K562 (cell line): Measurements from ENCODE around the gene HEPACAM. TPM values are rescaled to one million over a fixed set of nuclear protein-coding genes. Genes with fewer than 3 reads are reported as not detected.

Source experiments
- ATAC-seq: fragments of 200-7000 bp; cut with Tn5 transposase; 3 replicates; pipeline ENCODE4 v1.9.1; 2020; ENCODE audit warnings: moderate library complexity
- BruUV-seq: library from RNA; stranded (reverse); fragments of 400-500 nt; replicated peaks from 2 replicates; lab custom pipeline; 2021; lab: Mats Ljungman, UMichigan
- CTCF ChIA-PET: fragments of 300-600 bp; formaldehyde crosslinking; extraction: SDS; loops from one replicate; lab custom pipeline; 2021; ENCODE audit warnings: low intra/inter-chr PET ratio; lab: Yijun Ruan, JAX
- POLR2A ChIA-PET: fragments of 300-600, 350-650 bp; sonication (Branson Sonifier 250); formaldehyde crosslinking; extraction: SDS; loops from one replicate; lab custom pipeline; 2021; ENCODE audit warnings: antibody characterized with exemption, inconsistent platforms; lab: Yijun Ruan, JAX
- DNase-seq, 4 experiments: peaks; one replicate each; pipeline versions ENCODE4 v3.0.0 to v3.0.0-alpha.2; 2011 to 2018; ENCODE audit warnings: low spot score in 3 of 4, mixed read lengths in 3 of 4; ENCODE audit errors: extremely low read depth in 1 of 4
- FAIRE-seq: peaks from 2 replicates; lab custom pipeline; 2011; peaks lifted over from hg19 to GRCh38; lab: Jason Lieb, UNC
- H2AFZ ChIP-seq: 2 replicates; pipeline ENCODE4 v1.6.0; 2011; ENCODE audit warnings: low read depth, low read length, control low read depth, inconsistent platforms
- H3K27ac ChIP-seq: fragments of 200-600 bp; 3 replicates; pipeline ENCODE4 v1.8.0; 2011; ENCODE audit warnings: low read depth, mild to moderate bottlenecking, control low read depth, inconsistent platforms, low read length, moderate library complexity, mixed read lengths; ENCODE audit errors: extremely low read depth
- H3K27me3 ChIP-seq, 2 experiments: fragments of 300-600 bp in 1 of 2; 2 replicates in 1 of 2; 3 replicates in 1 of 2; pipeline versions ENCODE4 v1.6.0 to v1.8.0; 2011; ENCODE audit warnings: inconsistent platforms in 2 of 2, low read length in 2 of 2, mild to moderate bottlenecking in 1 of 2, mixed read lengths in 1 of 2, moderate library complexity in 1 of 2; ENCODE audit not compliant: control insufficient read depth in 2 of 2, insufficient read depth in 2 of 2
- H3K36me3 ChIP-seq: fragments of 300-600 bp; 3 replicates; pipeline ENCODE4 v1.8.0; 2011; ENCODE audit warnings: mild to moderate bottlenecking, low read length, inconsistent platforms; ENCODE audit not compliant: control insufficient read depth, insufficient read depth
- H3K4me1 ChIP-seq, 2 experiments: fragments of 200-600 bp in 1 of 2; replicated peaks in 1 of 2; 2 replicates in 1 of 2; 3 replicates in 1 of 2; pipeline versions ENCODE4 v1.5.1 to v1.8.0; 2011; ENCODE audit warnings: inconsistent platforms in 2 of 2, low read length in 2 of 2, mild to moderate bottlenecking in 1 of 2, mixed read lengths in 1 of 2, moderate library complexity in 1 of 2; ENCODE audit not compliant: control insufficient read depth in 2 of 2, insufficient read depth in 2 of 2
- H3K4me2 ChIP-seq: 2 replicates; pipeline ENCODE4 v1.6.1; 2011; ENCODE audit warnings: low read length, control low read depth, inconsistent platforms, mixed read lengths; ENCODE audit not compliant: insufficient read depth
- H3K4me3 ChIP-seq: fragments of 200-600 bp; sonication (generic), shearing (Covaris generic); 2 replicates; pipeline ENCODE4 v1.5.1; 2016; ENCODE audit warnings: control low read depth, inconsistent platforms
- H3K79me2 ChIP-seq: fragments of 200-600 bp; 3 replicates; pipeline ENCODE4 v1.8.0; 2011; ENCODE audit warnings: low read length, inconsistent platforms; ENCODE audit not compliant: control insufficient read depth, insufficient read depth
- H3K9ac ChIP-seq, 2 experiments: 2 replicates each; pipeline versions ENCODE4 v1.6.0 to v1.6.1; 2011; ENCODE audit warnings: low read depth in 2 of 2, low read length in 2 of 2, control low read depth in 1 of 2, inconsistent platforms in 1 of 2, mild to moderate bottlenecking in 1 of 2, mixed read lengths in 1 of 2; ENCODE audit not compliant: insufficient read depth in 1 of 2
- H3K9me1 ChIP-seq: one replicate; pipeline ENCODE4 v1.6.0; 2011; ENCODE audit warnings: inconsistent platforms, mild to moderate bottlenecking, low read length, moderate library complexity; ENCODE audit not compliant: control insufficient read depth, insufficient read depth
- H3K9me3 ChIP-seq: replicated peaks from 2 replicates; pipeline ENCODE4 v1.5.1; 2011; ENCODE audit warnings: low read depth, low read length, inconsistent platforms; ENCODE audit not compliant: control insufficient read depth, insufficient read depth
- H4K20me1 ChIP-seq: replicated peaks from 2 replicates; pipeline ENCODE4 v1.6.1; 2011; ENCODE audit warnings: low read length, inconsistent platforms, mixed read lengths; ENCODE audit not compliant: control insufficient read depth, insufficient read depth
- BCL6 ChIP-seq: fragments of 250-450 bp; sonication (Bioruptor Pico); IDR thresholded peaks from 2 replicates; pipeline ENCODE4 v1.4.0; 2020
- CXXC5 ChIP-seq: fragments of 250-450 bp; sonication (Bioruptor Pico); IDR thresholded peaks from 2 replicates; pipeline ENCODE4 v1.8.0; 2022; ENCODE audit warnings: inconsistent platforms, mild to moderate bottlenecking, moderate library complexity
- GATAD2A ChIP-seq: fragments of 450-650 bp; IDR thresholded peaks from 2 replicates; pipeline ENCODE4 v1.6.1; 2017
- NFE2L1 ChIP-seq: fragments of 450-650 bp; IDR thresholded peaks from 2 replicates; pipeline ENCODE4 v1.6.1; 2016; ENCODE audit warnings: missing genetic modification characterization, low read depth, mild to moderate bottlenecking, missing compliant biosample characterization, moderate library complexity, borderline replicate concordance
- TCFL5 ChIP-seq: fragments of 250-450 bp; sonication (Bioruptor Pico); conservative IDR thresholded peaks from 2 replicates; pipeline ENCODE4 v1.6.1; 2021; ENCODE audit warnings: mild to moderate bottlenecking, moderate library complexity, matching md5 sums
- ZNF644 ChIP-seq: fragments of 200-800 bp; sonication (Bioruptor generic); IDR thresholded peaks from 2 replicates; pipeline ENCODE4 v1.6.1; 2016; ENCODE audit warnings: low read depth, missing genetic modification characterization, missing compliant biosample characterization
- WGBS: fragments of 100-300 bp; shearing (Covaris generic); methylation state at CpG from one replicate; pipeline ENCODE4 v1.1.6; 2016; ENCODE audit warnings: low coverage, mixed read lengths; ENCODE audit not compliant: insufficient coverage; ENCODE audit errors: missing lambda C conversion rate; 5-methylcytosine and 5-hydroxymethylcytosine counted together
- in situ Hi-C: fragments of 300-500 bp; cut with MboI; formaldehyde crosslinking; loops from 4 replicates; pipeline ENCODE4 v1.15.0; 2018; ENCODE audit warnings: inconsistent platforms, mixed read lengths
- intact Hi-C: fragments of 100-400 bp; cut with micrococcal nuclease; formaldehyde crosslinking; loops from 2 replicates; pipeline ENCODE4 v1.14.2; 2022
- polyA plus RNA-seq, 8 experiments: library from polyadenylated mRNA; depleted of rRNA in 4 of 8; stranded (reverse) in 5 of 8; unstranded in 3 of 8; fragments of >200 nt; fragmentation: Nextera tagmentation in 2 of 8; fragmentation: Illumina TruSeq in 1 of 8; extraction: Ambion mirVana in 2 of 8; extraction: Trizol in 1 of 8; gene quantifications; 2 replicates each; pipeline versions ENCODE4 v1.2.1 to v1.2.3, GENCODE V29; 2011 to 2014; ENCODE audit warnings: inconsistent platforms in 1 of 8, missing spikeins in 1 of 8
- total RNA-seq, 7 experiments: library from RNA; depleted of rRNA in 6 of 7; stranded (reverse); fragments of >200 nt in 6 of 7; fragmentation: Illumina TruSeq in 2 of 7; extraction: Trizol in 2 of 7; gene quantifications; 2 replicates each; pipeline versions ENCODE4 v1.2.1 to v1.2.3, GENCODE V29; 2011 to 2021; ENCODE audit warnings: low replicate concordance in 1 of 7
- TF ChIP-seq, protein P1 (sequence below): fragments of 250-450 bp; sonication (Bioruptor Pico); IDR thresholded peaks from 2 replicates; pipeline ENCODE4 v1.5.0; 2021; ENCODE audit warnings: mild to moderate bottlenecking, borderline replicate concordance
- TF ChIP-seq, protein P2 (sequence below): fragments of 250-450 bp; sonication (Bioruptor Pico); IDR thresholded peaks from 2 replicates; pipeline ENCODE4 v1.8.0; 2021; ENCODE audit warnings: moderate library complexity, mild to moderate bottlenecking, inconsistent platforms

Gene HEPACAM
- total and polyA plus RNA-seq, 9 of the 15 experiments (the other 6 are each of a cell fraction or from before 2014, with no cell fraction given), result not detected

- TF ChIP-seq, protein P1, sequence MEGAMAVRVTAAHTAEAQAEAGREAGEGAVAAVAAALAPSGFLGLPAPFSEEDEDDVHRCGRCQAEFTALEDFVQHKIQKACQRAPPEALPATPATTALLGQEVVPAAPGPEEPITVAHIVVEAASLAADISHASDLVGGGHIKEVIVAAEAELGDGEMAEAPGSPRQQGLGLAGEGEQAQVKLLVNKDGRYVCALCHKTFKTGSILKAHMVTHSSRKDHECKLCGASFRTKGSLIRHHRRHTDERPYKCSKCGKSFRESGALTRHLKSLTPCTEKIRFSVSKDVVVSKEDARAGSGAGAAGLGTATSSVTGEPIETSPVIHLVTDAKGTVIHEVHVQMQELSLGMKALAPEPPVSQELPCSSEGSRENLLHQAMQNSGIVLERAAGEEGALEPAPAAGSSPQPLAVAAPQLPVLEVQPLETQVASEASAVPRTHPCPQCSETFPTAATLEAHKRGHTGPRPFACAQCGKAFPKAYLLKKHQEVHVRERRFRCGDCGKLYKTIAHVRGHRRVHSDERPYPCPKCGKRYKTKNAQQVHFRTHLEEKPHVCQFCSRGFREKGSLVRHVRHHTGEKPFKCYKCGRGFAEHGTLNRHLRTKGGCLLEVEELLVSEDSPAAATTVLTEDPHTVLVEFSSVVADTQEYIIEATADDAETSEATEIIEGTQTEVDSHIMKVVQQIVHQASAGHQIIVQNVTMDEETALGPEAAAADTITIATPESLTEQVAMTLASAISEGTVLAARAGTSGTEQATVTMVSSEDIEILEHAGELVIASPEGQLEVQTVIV (CRISPR knock-in tag), result no peak
- TF ChIP-seq, protein P2, sequence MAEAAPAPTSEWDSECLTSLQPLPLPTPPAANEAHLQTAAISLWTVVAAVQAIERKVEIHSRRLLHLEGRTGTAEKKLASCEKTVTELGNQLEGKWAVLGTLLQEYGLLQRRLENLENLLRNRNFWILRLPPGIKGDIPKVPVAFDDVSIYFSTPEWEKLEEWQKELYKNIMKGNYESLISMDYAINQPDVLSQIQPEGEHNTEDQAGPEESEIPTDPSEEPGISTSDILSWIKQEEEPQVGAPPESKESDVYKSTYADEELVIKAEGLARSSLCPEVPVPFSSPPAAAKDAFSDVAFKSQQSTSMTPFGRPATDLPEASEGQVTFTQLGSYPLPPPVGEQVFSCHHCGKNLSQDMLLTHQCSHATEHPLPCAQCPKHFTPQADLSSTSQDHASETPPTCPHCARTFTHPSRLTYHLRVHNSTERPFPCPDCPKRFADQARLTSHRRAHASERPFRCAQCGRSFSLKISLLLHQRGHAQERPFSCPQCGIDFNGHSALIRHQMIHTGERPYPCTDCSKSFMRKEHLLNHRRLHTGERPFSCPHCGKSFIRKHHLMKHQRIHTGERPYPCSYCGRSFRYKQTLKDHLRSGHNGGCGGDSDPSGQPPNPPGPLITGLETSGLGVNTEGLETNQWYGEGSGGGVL (CRISPR knock-in tag), result no peak
- TF ChIP-seq BCL6 (CRISPR knock-in tag), result no peak
Measured at GRCh38 chr11:124899383-124900145, 36.3 kb downstream of the HEPACAM start (continued).

DNA sequence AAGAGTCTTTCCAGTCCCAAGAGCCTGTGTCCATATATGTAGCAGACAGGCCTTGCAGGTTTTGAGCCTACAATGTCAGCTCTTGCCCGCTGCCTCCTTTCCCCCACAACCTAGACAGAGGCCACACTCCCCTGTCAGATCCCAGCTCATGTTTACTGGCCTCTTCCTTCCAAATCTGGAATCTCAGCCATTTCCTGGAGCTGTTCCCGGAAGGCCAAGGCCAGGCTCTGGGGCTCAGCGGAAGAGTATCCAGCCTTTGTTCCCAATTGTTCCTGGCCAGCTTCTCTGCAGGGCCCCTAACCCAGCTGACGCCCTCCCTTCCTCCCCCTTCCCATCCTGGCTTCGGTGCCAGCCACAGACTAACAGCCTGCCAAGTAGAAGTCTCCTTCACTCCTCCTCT is 37.1 kb downstream of the HEPACAM start:
- peaks cover 9 to 48% of the 10 kb centered on the region in 2 experiments; a peak in 4 of 5 replicates for H3K27me3 ChIP-seq
- no peaks in the 10 kb centered on the region for H3K4me1 ChIP-seq
- POLR2A ChIA-PET, result interaction anchor here (1.2 kb wide), 1 partner anchor 8 kb away, joined by 3 read pairs; no protein-coding TSS in a partner anchor
- H3K4me2 ChIP-seq, result no peak overlapping the region
- H3K9me1 ChIP-seq, result peaks cover 2% of the 10 kb centered on the region
- H3K9me3 ChIP-seq, result no peaks in the 10 kb centered on the region
- 0 out of 2 replicates have a peak, but pooled peaks cover 4% of the 10 kb centered on the region for H4K20me1 ChIP-seq
- H2AFZ ChIP-seq, result no peak overlapping the region
- in situ Hi-C loops, result no loop called here
- CTCF ChIA-PET, result no interaction called here
- TF ChIP-seq CXXC5 (CRISPR knock-in tag) (no peak), ZNF644 (tag) (no peak), TCFL5 (CRISPR knock-in tag) (no peak), GATAD2A (no peak), NFE2L1 (tag) (no peak)
- TF ChIP-seq, all 486 proteins: peak for 0
- 0% methylated on average over 5 of the region's 5 CpGs for WGBS
- H3K36me3 ChIP-seq, result no peaks in the 10 kb centered on the region
- no TSS peak for BruUV-seq
- intact Hi-C loops, result no loop called here
- H3K27ac ChIP-seq, result no peak overlapping the region
- no peak for FAIRE-seq
- ATAC-seq, result no peak
- H3K9ac ChIP-seq, result no peak overlapping the region
- DNase-seq, result no peak
- no peaks in the 10 kb centered on the region for H3K79me2 ChIP-seq
- no peak overlapping the region for H3K4me3 ChIP-seq
